K562 (cell line): ENCODE data around the gene TNNT1. TPM values are rescaled to one million over a fixed set of nuclear protein-coding genes. Genes with fewer than 3 reads are reported as not detected.
A peak's percentile ranks its signal among the peaks of the same experiment; 100 is the strongest.

Source experiments
- ARHGAP35 ChIP-seq: fragments of 450-650 bp; IDR thresholded peaks from 2 replicates; pipeline ENCODE4 v1.6.1; 2018; ENCODE audit not compliant: partially characterized antibody
- ARID4B ChIP-seq: sonication (generic); formaldehyde crosslinking; IDR thresholded peaks from 2 replicates; pipeline ENCODE4 v1.8.0; 2022; ENCODE audit warnings: mild to moderate bottlenecking, missing genetic modification reagents
- ATF6 ChIP-seq: sonication (generic); formaldehyde crosslinking; IDR thresholded peaks from 2 replicates; pipeline ENCODE4 v1.4.0; 2020; ENCODE audit warnings: mild to moderate bottlenecking, missing genetic modification reagents
- BHLHE40 ChIP-seq: IDR thresholded peaks from 2 replicates; pipeline ENCODE4 v1.6.1; 2011; ENCODE audit warnings: low read length, improper control_type of control experiment
- BRF1 ChIP-seq: IDR thresholded peaks from 3 replicates; pipeline ENCODE4 v1.6.1; 2011; ENCODE audit warnings: borderline replicate concordance, mild to moderate bottlenecking; ENCODE audit not compliant: insufficient read length; ENCODE audit errors: extremely low read depth
- DEAF1 ChIP-seq: fragments of 450-650 bp; formaldehyde crosslinking; IDR thresholded peaks from 2 replicates; pipeline ENCODE4 v1.4.0; 2020; ENCODE audit warnings: mild to moderate bottlenecking, moderate library complexity
- ETS1 ChIP-seq: conservative IDR thresholded peaks from 2 replicates; pipeline ENCODE4 v1.6.1; 2011; ENCODE audit warnings: low read depth, mild to moderate bottlenecking, low read length; ENCODE audit not compliant: control insufficient read depth
- FOXK1 ChIP-seq: sonication (generic); formaldehyde crosslinking; IDR thresholded peaks from 2 replicates; pipeline ENCODE4 v1.8.0; 2022; ENCODE audit warnings: missing genetic modification reagents, mild to moderate bottlenecking, borderline replicate concordance
- HNRNPH1 ChIP-seq: fragments of 200-400 bp; formaldehyde crosslinking; optimal IDR thresholded peaks from 2 replicates; pipeline ENCODE3; 2017; ENCODE audit warnings: low read depth, mild to moderate bottlenecking, low read length, moderate library complexity
- KAT8 ChIP-seq: fragments of 450-650 bp; IDR thresholded peaks from 2 replicates; pipeline ENCODE4 v1.6.1; 2016; ENCODE audit warnings: low read depth, mild to moderate bottlenecking
- MCM7 ChIP-seq, 2 experiments: fragments of 450-650 bp; IDR thresholded peaks; 2 replicates each; pipeline ENCODE4 v1.6.1; 2016 to 2018
- MNT ChIP-seq, 2 experiments: fragments of 450-650 bp; conservative IDR thresholded peaks; 2 replicates each; pipeline ENCODE4 v1.6.1; 2017; ENCODE audit warnings: mild to moderate bottlenecking in 2 of 2, moderate library complexity in 2 of 2
- MTA1 ChIP-seq: fragments of 450-650 bp; IDR thresholded peaks from 2 replicates; pipeline ENCODE4 v1.6.1; 2017; ENCODE audit warnings: borderline replicate concordance
- RAD51 ChIP-seq: fragments of 450-650 bp; IDR thresholded peaks from 2 replicates; pipeline ENCODE4 v1.7.1; 2016; ENCODE audit warnings: low read depth, mild to moderate bottlenecking, borderline replicate concordance
- SLC30A9 ChIP-seq: fragments of 250-450 bp; sonication (Bioruptor Pico); IDR thresholded peaks from 2 replicates; pipeline ENCODE4 v1.8.0; 2022; ENCODE audit warnings: mild to moderate bottlenecking, moderate library complexity
- polyA plus RNA-seq, 8 experiments: library from polyadenylated mRNA; depleted of rRNA in 4 of 8; stranded (reverse) in 5 of 8; unstranded in 3 of 8; fragments of >200 nt; fragmentation: Nextera tagmentation in 2 of 8; fragmentation: Illumina TruSeq in 1 of 8; extraction: Ambion mirVana in 2 of 8; extraction: Trizol in 1 of 8; gene quantifications; 2 replicates each; pipeline versions ENCODE4 v1.2.1 to v1.2.3, GENCODE V29; 2011 to 2014; ENCODE audit warnings: inconsistent platforms in 1 of 8, missing spikeins in 1 of 8
- total RNA-seq, 7 experiments: library from RNA; depleted of rRNA in 6 of 7; stranded (reverse); fragments of >200 nt in 6 of 7; fragmentation: Illumina TruSeq in 2 of 7; extraction: Trizol in 2 of 7; gene quantifications; 2 replicates each; pipeline versions ENCODE4 v1.2.1 to v1.2.3, GENCODE V29; 2011 to 2021; ENCODE audit warnings: low replicate concordance in 1 of 7

Gene TNNT1
- total and polyA plus RNA-seq, 9 of the 15 experiments (the other 6 are each of a cell fraction or from before 2014, with no cell fraction given), result 31.8 to 390 (median 227) TPM

GRCh38 chr19:55179606-55180484 is 30.8 kb upstream of the TNNT1 start, which contains the start of gene SYT5 (continued):
- TF ChIP-seq ARID4B (peak; percentile 100), ATF6 (CRISPR knock-in tag) (peak; percentile 95), MCM7 (IDR thresholded peaks at IDR 0.05) (no peak), ARHGAP35 (no peak), KAT8 (no peak), RAD51 (peak; percentile 51; the same call in 1 of the 2 replicates), MTA1 (no peak), BHLHE40 (peak; percentile 97), MNT (conservative IDR thresholded peaks at IDR 0.05) (peak; percentile 100), SLC30A9 (CRISPR knock-in tag) (no peak), ETS1 (peak; percentile 95), BRF1 (no peak), FOXK1 (CRISPR knock-in tag) (peak; percentile 96), DEAF1 (CRISPR knock-in tag) (no peak), HNRNPH1 (no peak)
